CD4-positive, alpha-beta memory T cell (primary cell): ENCODE measurements around the gene PIWIL1. TPM values are rescaled to one million over a fixed set of nuclear protein-coding genes. Genes with fewer than 3 reads are reported as not detected.

Source experiments
- CTCF ChIA-PET: fragments of 350-600 bp; sonication (Branson Sonifier 250); formaldehyde crosslinking; loops from one replicate; lab custom pipeline; 2021; ENCODE audit warnings: inconsistent platforms; ENCODE audit not compliant: partially characterized antibody; lab: Charles Lee
- POLR2A ChIA-PET: fragments of 350-600 bp; sonication (Branson Sonifier 250); formaldehyde crosslinking; loops from one replicate; lab custom pipeline; 2021; ENCODE audit not compliant: partially characterized antibody; lab: Charles Lee
- DNase-seq, 5 donors: peaks; one replicate each; pipeline versions ENCODE4 v3.0.0 to v3.0.0-alpha.2; 2020 to 2022; ENCODE audit warnings: mixed read lengths in 1 of 5
- H3K27ac ChIP-seq: one replicate; pipeline ENCODE4 v1.7.0; 2013; ENCODE audit warnings: low read depth, low read length
- H3K27me3 ChIP-seq: 2 replicates; pipeline ENCODE4 v1.7.0; 2013; ENCODE audit warnings: mild to moderate bottlenecking, low read length, moderate library complexity; ENCODE audit not compliant: insufficient read depth
- H3K36me3 ChIP-seq: 2 replicates; pipeline ENCODE4 v1.7.0; 2013; ENCODE audit warnings: mild to moderate bottlenecking, low read length, moderate library complexity; ENCODE audit not compliant: insufficient read depth
- H3K4me1 ChIP-seq: 2 replicates; pipeline ENCODE4 v1.7.0; 2013; ENCODE audit warnings: mild to moderate bottlenecking, low read length, moderate library complexity; ENCODE audit not compliant: insufficient read depth
- H3K4me3 ChIP-seq, 2 donors: one replicate each; pipeline ENCODE4 v1.7.0; 2013; ENCODE audit warnings: low read length in 2 of 2, mild to moderate bottlenecking in 1 of 2
- H3K9me3 ChIP-seq, 2 donors: one replicate each; pipeline ENCODE4 v1.7.0; 2013; ENCODE audit warnings: low read length in 2 of 2, control low read depth in 1 of 2; ENCODE audit not compliant: control insufficient read depth in 1 of 2
- H3K27ac Mint-ChIP-seq, 7 donors: one replicate each; pipeline ENCODE4 v1.8.0; 2020 to 2021; ENCODE audit warnings: mixed read lengths in 7 of 7, mild to moderate bottlenecking in 6 of 7, inconsistent platforms in 3 of 7, moderate library complexity in 3 of 7
- H3K27me3 Mint-ChIP-seq, 2 donors: one replicate each; pipeline ENCODE4 v1.8.0; 2020 to 2021; ENCODE audit warnings: mixed read lengths in 2 of 2
- H3K36me3 Mint-ChIP-seq, 2 donors: one replicate each; pipeline ENCODE4 v1.8.0; 2020 to 2021; ENCODE audit warnings: mixed read lengths in 2 of 2, inconsistent platforms in 1 of 2, mild to moderate bottlenecking in 1 of 2
- H3K4me1 Mint-ChIP-seq, 4 donors: one replicate each; pipeline ENCODE4 v1.8.0; 2020 to 2021; ENCODE audit warnings: mixed read lengths in 4 of 4, mild to moderate bottlenecking in 1 of 4
- H3K4me3 Mint-ChIP-seq, 8 donors: one replicate each; pipeline ENCODE4 v1.8.0; 2020 to 2021; ENCODE audit warnings: mixed read lengths in 8 of 8, mild to moderate bottlenecking in 7 of 8, moderate library complexity in 6 of 8, inconsistent platforms in 3 of 8
- H3K9me3 Mint-ChIP-seq, 8 donors: one replicate each; pipeline ENCODE4 v1.8.0; 2020 to 2021; ENCODE audit warnings: mixed read lengths in 8 of 8, mild to moderate bottlenecking in 5 of 8, inconsistent platforms in 3 of 8, moderate library complexity in 1 of 8
- intact Hi-C: fragments of 100-400 bp; cut with micrococcal nuclease; formaldehyde crosslinking; loops from one replicate; pipeline ENCODE4 v1.15.1; 2023
- polyA plus RNA-seq, 2 donors: library from polyadenylated mRNA; unstranded; fragments of 300-500 nt; fragmentation: Illumina TruSeq; gene quantifications; one replicate each; pipeline ENCODE4 v1.2.3, GENCODE V29; 2021
- total RNA-seq, 2 experiments: library from RNA; stranded (reverse); gene quantifications; one replicate each; pipeline ENCODE4 v1.2.3, GENCODE V29; 2021

The PIWIL1 gene
- total and polyA plus RNA-seq, 4 experiments from 2014 or later: not detected

DNA sequence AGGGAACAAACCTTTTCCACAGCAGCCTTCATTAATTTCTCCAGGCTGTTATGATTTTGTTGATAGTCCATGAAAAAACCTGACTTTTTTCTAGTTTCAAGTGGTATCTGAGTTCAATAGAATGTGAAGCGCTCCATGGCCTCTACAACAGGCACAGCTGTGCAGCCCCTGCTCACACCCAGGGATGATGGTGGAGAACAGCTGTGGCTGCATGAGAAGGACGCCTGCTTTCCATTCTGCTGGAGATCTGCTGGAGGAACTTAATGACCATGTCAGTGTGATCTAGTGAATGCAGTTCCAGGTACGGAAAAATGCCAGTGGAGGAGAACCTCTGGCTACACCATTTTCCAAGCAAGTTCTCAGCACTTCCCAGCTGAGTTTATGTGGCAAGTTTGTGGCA lies 80.6 kb downstream of the PIWIL1 start:
- Histone ChIP-seq H3K9me3 (no peaks in the 10 kb centered on the region), H3K4me3 (no peak overlapping the region), H3K4me1 (no peaks in the 10 kb centered on the region), H3K27me3 (no peaks in the 10 kb centered on the region), H3K36me3 (no peaks in the 10 kb centered on the region), H3K27ac (no peak overlapping the region)
- CTCF ChIA-PET: no interaction called here
- H3K9me3 Mint-ChIP-seq: peaks cover 0 to 1% (median 0%) of the 10 kb centered on the region in 8 donors
- no peak overlapping the region for H3K27ac Mint-ChIP-seq
- POLR2A ChIA-PET: no interaction called here
- intact Hi-C loops: no loop called here
- H3K36me3 Mint-ChIP-seq: no peaks in the 10 kb centered on the region
- no peak overlapping the region for H3K4me3 Mint-ChIP-seq
- H3K27me3 Mint-ChIP-seq: peaks cover 1 to 7% of the 10 kb centered on the region in 2 donors
- DNase-seq: no peak
- no peaks in the 10 kb centered on the region for H3K4me1 Mint-ChIP-seq

DNA sequence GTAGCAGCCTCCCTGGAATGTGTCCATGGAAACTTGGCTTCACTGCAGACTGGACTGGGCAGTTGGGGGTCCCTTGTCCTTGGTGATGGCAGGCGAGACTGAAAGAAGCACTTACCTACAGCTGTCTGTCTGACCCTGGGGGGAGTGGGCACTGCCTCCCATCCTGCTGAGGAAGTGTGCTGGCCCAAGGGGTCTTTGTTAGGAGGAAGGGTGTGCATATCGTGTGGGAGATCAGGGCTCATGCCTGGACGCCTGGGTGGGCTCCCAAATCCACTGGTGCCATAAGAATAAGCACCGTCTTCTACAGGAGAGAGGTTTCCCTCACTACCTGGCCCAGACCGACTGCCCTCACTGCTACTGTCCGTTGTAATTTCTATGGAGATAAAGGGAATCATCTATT lies 81.4 kb downstream of the PIWIL1 start:
- H3K9me3 Mint-ChIP-seq: peaks cover 0 to 2% (median 0%) of the 10 kb centered on the region in 8 donors
- H3K27ac Mint-ChIP-seq: no peak overlapping the region
- no peaks in the 10 kb centered on the region for H3K36me3 Mint-ChIP-seq
- peaks cover 1 to 5% of the 10 kb centered on the region in 2 donors for H3K27me3 Mint-ChIP-seq
- no peaks in the 10 kb centered on the region for H3K4me1 ChIP-seq
- no peaks in the 10 kb centered on the region for H3K9me3 ChIP-seq
- no peak for DNase-seq
- intact Hi-C loops: no loop called here
- H3K4me3 Mint-ChIP-seq: no peak overlapping the region
- CTCF ChIA-PET: no interaction called here
- no peaks in the 10 kb centered on the region for H3K4me1 Mint-ChIP-seq
- POLR2A ChIA-PET: no interaction called here
- H3K27me3 ChIP-seq: no peaks in the 10 kb centered on the region
- H3K4me3 ChIP-seq: no peak overlapping the region
- H3K27ac ChIP-seq: no peak overlapping the region
- H3K36me3 ChIP-seq: no peaks in the 10 kb centered on the region

DNA sequence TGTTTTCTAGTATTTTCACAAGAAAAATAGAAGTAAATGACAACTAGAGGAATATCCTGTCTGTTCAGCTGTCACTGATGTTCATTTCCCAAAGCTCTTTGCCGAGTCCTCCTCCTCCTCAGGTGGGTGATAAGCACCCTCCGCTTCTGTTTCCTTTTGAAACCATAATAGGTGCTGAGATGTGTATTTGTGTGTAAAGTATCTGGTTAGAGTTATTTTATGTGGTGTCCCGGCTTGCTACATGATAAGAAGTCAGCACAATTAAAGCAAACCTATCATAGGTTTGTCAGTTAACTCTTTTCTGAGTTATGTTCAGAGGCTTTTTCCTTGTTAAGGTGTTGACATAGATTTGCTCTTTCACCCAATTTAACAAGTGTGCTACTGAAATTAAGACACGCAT lies 82.4 kb downstream of the PIWIL1 start:
- Mint-ChIP-seq H3K4me3 (no peak overlapping the region), H3K27me3 (peaks cover 1 to 4% of the 10 kb centered on the region in 2 donors), H3K9me3 (peaks cover 0 to 2% (median 0%) of the 10 kb centered on the region in 8 donors), H3K27ac (no peak overlapping the region), H3K4me1 (no peaks in the 10 kb centered on the region), H3K36me3 (no peaks in the 10 kb centered on the region)
- Histone ChIP-seq H3K27me3 (no peaks in the 10 kb centered on the region), H3K27ac (no peak overlapping the region), H3K4me1 (no peaks in the 10 kb centered on the region), H3K36me3 (no peaks in the 10 kb centered on the region), H3K9me3 (no peaks in the 10 kb centered on the region), H3K4me3 (no peak overlapping the region)
- CTCF ChIA-PET: no interaction called here
- no peak for DNase-seq
- POLR2A ChIA-PET: no interaction called here
- intact Hi-C loops: no loop called here

- Mint-ChIP-seq H3K9me3 (peaks cover 0 to 4% (median 0%) of the 10 kb centered on the region in 8 donors), H3K4me1 (no peaks in the 10 kb centered on the region), H3K27ac (no peak overlapping the region), H3K36me3 (no peaks in the 10 kb centered on the region), H3K27me3 (peaks cover 1 to 4% of the 10 kb centered on the region in 2 donors), H3K4me3 (no peak overlapping the region)
- intact Hi-C loops: no loop called here
- H3K4me3 ChIP-seq: no peak overlapping the region
- CTCF ChIA-PET: no interaction called here
- POLR2A ChIA-PET: no interaction called here
- DNase-seq: no peak
- H3K36me3 ChIP-seq: no peaks in the 10 kb centered on the region
- H3K9me3 ChIP-seq: no peaks in the 10 kb centered on the region
- H3K27me3 ChIP-seq: no peaks in the 10 kb centered on the region
- no peaks in the 10 kb centered on the region for H3K4me1 ChIP-seq
- H3K27ac ChIP-seq: no peak overlapping the region
Measured at GRCh38 chr12:130421896-130422295, 84.2 kb downstream of the PIWIL1 start.

Other genes starting within 250 kb of the PIWIL1 start
- not detected for gene FZD10, start 175.4 kb upstream of the PIWIL1 start, total RNA-seq
- gene FZD10, start 175.4 kb upstream of the PIWIL1 start, polyA plus RNA-seq: not detected